Stimulated activated CD8-positive, alpha-beta memory T cell treated with anti-CD3 and anti-CD28 coated beads, Interleukin-15, amount 100 ng/mL, for 48 hours (primary cell): ENCODE data around the gene CHCHD3.

Experiments used
- DNase-seq, 2 donors: peaks; one replicate each; pipeline ENCODE4 v3.0.0-alpha.2; 2020; ENCODE audit warnings: low read depth in 2 of 2

The CHCHD3 gene

GRCh38 chr7:133081599-133082389, at the start of gene CHCHD3:
TSS of gene CHCHD3 (minus strand) at chr7:133082090. CDS start at chr7:133081937, 153 bp downstream.
- DNase-seq = peak; percentile 94 to 95

GRCh38 chr7:133130166-133130565, 48.3 kb upstream of the CHCHD3 start:
- no peak for DNase-seq

- no peak for DNase-seq
Measured at GRCh38 chr7:133126422-133126821, 44.5 kb upstream of the CHCHD3 start.

GRCh38 chr7:133124974-133125373, 43.1 kb upstream of the CHCHD3 start:
- DNase-seq = no peak

GRCh38 chr7:133121175-133121844, 39.4 kb upstream of the CHCHD3 start:
- no peak for DNase-seq

- DNase-seq = no peak
Measured at GRCh38 chr7:133119067-133119466, 37.2 kb upstream of the CHCHD3 start.

GRCh38 chr7:133118261-133118660, 36.4 kb upstream of the CHCHD3 start:
- DNase-seq = no peak

- DNase-seq = no peak
Measured at GRCh38 chr7:133117452-133117851, 35.6 kb upstream of the CHCHD3 start.

- DNase-seq = no peak
Measured at GRCh38 chr7:133115596-133115995, 33.7 kb upstream of the CHCHD3 start.

- DNase-seq = no peak
Measured at GRCh38 chr7:133114519-133114918, 32.6 kb upstream of the CHCHD3 start.

- no peak for DNase-seq
Measured at GRCh38 chr7:133112976-133113375, 31.1 kb upstream of the CHCHD3 start.

- no peak for DNase-seq
Measured at GRCh38 chr7:133112335-133112734, 30.4 kb upstream of the CHCHD3 start.

- no peak for DNase-seq
Measured at GRCh38 chr7:133110312-133110711, 28.4 kb upstream of the CHCHD3 start.

- no peak for DNase-seq
Measured at GRCh38 chr7:133109816-133110215, 27.9 kb upstream of the CHCHD3 start.

- no peak for DNase-seq
Measured at GRCh38 chr7:133108023-133108422, 26.1 kb upstream of the CHCHD3 start.

GRCh38 chr7:133102276-133103060, 20.6 kb upstream of the CHCHD3 start:
- DNase-seq = no peak

GRCh38 chr7:133099633-133100286, 17.9 kb upstream of the CHCHD3 start:
- no peak for DNase-seq

- DNase-seq = no peak
Measured at GRCh38 chr7:133095119-133095671, 13.3 kb upstream of the CHCHD3 start.

GRCh38 chr7:133091943-133092464, 10.1 kb upstream of the CHCHD3 start:
- no peak for DNase-seq

- DNase-seq = no peak
Measured at GRCh38 chr7:133082390-133082766, 488 bp upstream of the CHCHD3 start.

GRCh38 chr7:133081119-133081598, 731 bp downstream of the CHCHD3 start:
- DNase-seq = no peak
